A549 (cell line): ENCODE data around the gene CCDC142.

ENCODE experiments used
- EHMT2 ChIP-seq: fragments of 200-600 bp; sonication (generic); IDR thresholded peaks from 2 replicates; pipeline ENCODE4 v1.6.1; 2016; ENCODE audit warnings: antibody characterized with exemption, low read depth, mild to moderate bottlenecking, moderate library complexity
- EP300 ChIP-seq, 2 experiments: fragments of >200 bp; sonication (Bioruptor Twin); formaldehyde crosslinking; IDR thresholded peaks; 2 replicates in 1 of 2; 3 replicates in 1 of 2; pipeline ENCODE4 v1.6.1; 2016 to 2017
- KDM1A ChIP-seq: fragments of 200-600 bp; sonication (generic); IDR thresholded peaks from 2 replicates; pipeline ENCODE4 v1.6.1; 2016; ENCODE audit warnings: low read depth, mild to moderate bottlenecking
- MYC ChIP-seq: IDR thresholded peaks from 2 replicates; pipeline ENCODE4 v1.6.1; 2012; ENCODE audit warnings: mild to moderate bottlenecking, inconsistent platforms, low read length, improper control_type of control experiment, borderline replicate concordance
- NFE2L2 ChIP-seq: fragments of 150-350 bp; conservative IDR thresholded peaks from 2 replicates; pipeline ENCODE4 v1.6.1; 2014; ENCODE audit warnings: low read length
- POLR2A ChIP-seq: IDR thresholded peaks from 2 replicates; pipeline ENCODE4 v1.6.1; 2012; ENCODE audit warnings: mild to moderate bottlenecking, low read length
- RAD21 ChIP-seq, 2 experiments: fragments of >200 bp in 1 of 2; sonication (Bioruptor Twin) in 1 of 2; formaldehyde crosslinking in 1 of 2; IDR thresholded peaks in 1 of 2; conservative IDR thresholded peaks in 1 of 2; 2 replicates in 1 of 2; 3 replicates in 1 of 2; pipeline ENCODE4 v1.6.1; 2012 to 2018; ENCODE audit warnings: inconsistent platforms in 1 of 2
- RNF2 ChIP-seq: fragments of 200-600 bp; sonication (generic); IDR thresholded peaks from 2 replicates; pipeline ENCODE4 v1.6.1; 2016; ENCODE audit warnings: low read depth, mild to moderate bottlenecking, antibody characterized with exemption, moderate library complexity, borderline replicate concordance
- SMC3 ChIP-seq: fragments of >200 bp; sonication (Bioruptor Twin); formaldehyde crosslinking; IDR thresholded peaks from 3 replicates; pipeline ENCODE4 v1.6.1; 2018; ENCODE audit warnings: inconsistent platforms
- TF ChIP-seq, protein P1 (sequence below): fragments of >200 bp; sonication (Bioruptor Twin); formaldehyde crosslinking; IDR thresholded peaks from 3 replicates; pipeline ENCODE4 v1.5.1; 2016
- TF ChIP-seq, protein P2 (sequence below): fragments of 200-600 bp; sonication (generic); IDR thresholded peaks from 2 replicates; pipeline ENCODE4 v1.6.1; 2016; ENCODE audit warnings: antibody characterized with exemption, mild to moderate bottlenecking, moderate library complexity

DNA sequence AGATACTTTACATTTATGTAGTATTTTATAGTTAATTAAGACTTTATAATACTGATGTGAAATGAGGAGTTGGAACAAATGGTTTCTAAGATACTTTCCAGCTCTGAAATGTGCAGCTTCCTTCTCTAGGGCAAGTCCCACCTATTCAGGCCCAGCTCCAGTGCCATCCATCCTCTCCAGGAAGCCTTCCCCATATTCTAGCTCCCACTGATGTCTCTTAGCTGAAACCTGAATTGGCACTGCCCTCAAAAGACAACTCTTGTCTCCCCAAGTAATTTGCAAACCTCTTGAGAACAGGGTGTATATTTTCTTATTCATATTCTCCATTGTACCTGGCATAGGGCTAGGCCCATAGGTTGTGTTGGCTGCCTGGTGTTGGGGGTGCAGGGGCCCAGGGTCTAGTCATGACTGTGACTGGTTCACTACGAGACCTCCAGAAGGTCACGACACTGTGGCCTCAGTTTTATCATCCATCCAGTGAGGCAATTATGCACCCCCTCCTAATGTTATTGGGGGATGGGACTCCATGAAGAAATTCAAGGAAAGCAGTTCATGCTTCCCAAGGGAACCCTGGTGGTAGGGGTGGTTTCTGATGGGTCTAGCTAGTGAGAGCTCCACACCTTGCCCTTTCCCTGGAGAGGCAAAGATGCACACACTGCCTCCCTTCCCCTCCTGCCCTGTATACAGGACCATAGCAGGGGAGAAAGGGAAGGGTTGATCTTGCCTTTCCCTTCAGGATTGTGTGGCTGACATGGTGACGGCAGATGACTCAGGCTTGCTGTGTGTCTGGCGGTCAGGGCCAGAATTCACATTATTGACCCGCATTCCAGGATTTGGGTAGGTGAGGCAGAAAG is 58.4 kb downstream of the CCDC142 start:
- TF ChIP-seq, protein P1, sequence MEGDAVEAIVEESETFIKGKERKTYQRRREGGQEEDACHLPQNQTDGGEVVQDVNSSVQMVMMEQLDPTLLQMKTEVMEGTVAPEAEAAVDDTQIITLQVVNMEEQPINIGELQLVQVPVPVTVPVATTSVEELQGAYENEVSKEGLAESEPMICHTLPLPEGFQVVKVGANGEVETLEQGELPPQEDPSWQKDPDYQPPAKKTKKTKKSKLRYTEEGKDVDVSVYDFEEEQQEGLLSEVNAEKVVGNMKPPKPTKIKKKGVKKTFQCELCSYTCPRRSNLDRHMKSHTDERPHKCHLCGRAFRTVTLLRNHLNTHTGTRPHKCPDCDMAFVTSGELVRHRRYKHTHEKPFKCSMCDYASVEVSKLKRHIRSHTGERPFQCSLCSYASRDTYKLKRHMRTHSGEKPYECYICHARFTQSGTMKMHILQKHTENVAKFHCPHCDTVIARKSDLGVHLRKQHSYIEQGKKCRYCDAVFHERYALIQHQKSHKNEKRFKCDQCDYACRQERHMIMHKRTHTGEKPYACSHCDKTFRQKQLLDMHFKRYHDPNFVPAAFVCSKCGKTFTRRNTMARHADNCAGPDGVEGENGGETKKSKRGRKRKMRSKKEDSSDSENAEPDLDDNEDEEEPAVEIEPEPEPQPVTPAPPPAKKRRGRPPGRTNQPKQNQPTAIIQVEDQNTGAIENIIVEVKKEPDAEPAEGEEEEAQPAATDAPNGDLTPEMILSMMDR = no peak
- TF ChIP-seq EHMT2 (no peak), SMC3 (no peak), RNF2 (no peak), MYC (no peak), POLR2A (no peak), KDM1A (no peak), EP300 (IDR thresholded peaks at IDR 0.05) (no peak), NFE2L2 (no peak), RAD21 (conservative IDR thresholded peaks at IDR 0.05 in 1 of 2, IDR thresholded peaks at IDR 0.05 in 1 of 2) (no peak)
- TF ChIP-seq, protein P2, sequence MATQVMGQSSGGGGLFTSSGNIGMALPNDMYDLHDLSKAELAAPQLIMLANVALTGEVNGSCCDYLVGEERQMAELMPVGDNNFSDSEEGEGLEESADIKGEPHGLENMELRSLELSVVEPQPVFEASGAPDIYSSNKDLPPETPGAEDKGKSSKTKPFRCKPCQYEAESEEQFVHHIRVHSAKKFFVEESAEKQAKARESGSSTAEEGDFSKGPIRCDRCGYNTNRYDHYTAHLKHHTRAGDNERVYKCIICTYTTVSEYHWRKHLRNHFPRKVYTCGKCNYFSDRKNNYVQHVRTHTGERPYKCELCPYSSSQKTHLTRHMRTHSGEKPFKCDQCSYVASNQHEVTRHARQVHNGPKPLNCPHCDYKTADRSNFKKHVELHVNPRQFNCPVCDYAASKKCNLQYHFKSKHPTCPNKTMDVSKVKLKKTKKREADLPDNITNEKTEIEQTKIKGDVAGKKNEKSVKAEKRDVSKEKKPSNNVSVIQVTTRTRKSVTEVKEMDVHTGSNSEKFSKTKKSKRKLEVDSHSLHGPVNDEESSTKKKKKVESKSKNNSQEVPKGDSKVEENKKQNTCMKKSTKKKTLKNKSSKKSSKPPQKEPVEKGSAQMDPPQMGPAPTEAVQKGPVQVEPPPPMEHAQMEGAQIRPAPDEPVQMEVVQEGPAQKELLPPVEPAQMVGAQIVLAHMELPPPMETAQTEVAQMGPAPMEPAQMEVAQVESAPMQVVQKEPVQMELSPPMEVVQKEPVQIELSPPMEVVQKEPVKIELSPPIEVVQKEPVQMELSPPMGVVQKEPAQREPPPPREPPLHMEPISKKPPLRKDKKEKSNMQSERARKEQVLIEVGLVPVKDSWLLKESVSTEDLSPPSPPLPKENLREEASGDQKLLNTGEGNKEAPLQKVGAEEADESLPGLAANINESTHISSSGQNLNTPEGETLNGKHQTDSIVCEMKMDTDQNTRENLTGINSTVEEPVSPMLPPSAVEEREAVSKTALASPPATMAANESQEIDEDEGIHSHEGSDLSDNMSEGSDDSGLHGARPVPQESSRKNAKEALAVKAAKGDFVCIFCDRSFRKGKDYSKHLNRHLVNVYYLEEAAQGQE = no peak
